GM18498 (cell line): ENCODE measurements around the gene EIF5A.

ENCODE experiments used
- ATAC-seq: cut with Tn5 transposase; IDR thresholded peaks from one replicate; pipeline ENCODE4 v1.9.1; 2021; ENCODE audit warnings: mild to moderate bottlenecking, moderate library complexity; ENCODE audit not compliant: unreplicated experiment

The EIF5A gene

GRCh38 chr17:7306911-7307685, at the start of gene EIF5A:
Gene EIF5A (plus strand): TSS chr17:7307628. CDS start chr17:7309636, 2,008 bp downstream.
- ATAC-seq: peak; percentile 78

- ATAC-seq: no peak
Observed at GRCh38 chr17:7258731-7259554, 48.5 kb upstream of the EIF5A start.

DNA sequence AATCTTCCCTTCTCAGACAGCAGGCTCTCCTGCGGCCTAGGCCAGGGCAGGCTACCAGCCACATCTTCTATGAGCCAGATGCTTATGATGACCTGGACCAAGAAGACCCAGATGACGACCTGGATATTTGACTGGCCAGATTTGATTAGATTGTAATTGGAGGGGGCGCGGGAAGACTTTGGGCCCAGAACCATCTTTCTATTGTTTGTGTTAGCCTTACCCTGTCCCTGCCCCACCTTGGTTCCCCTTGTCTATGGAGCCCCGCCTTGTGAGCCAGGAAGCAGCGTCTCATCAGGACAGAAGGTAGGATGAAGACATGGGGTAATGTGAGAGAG, 47.9 kb upstream of the EIF5A start:
- ATAC-seq: no peak

GRCh38 chr17:7260151-7260550, 47.3 kb upstream of the EIF5A start:
- ATAC-seq: no peak

DNA sequence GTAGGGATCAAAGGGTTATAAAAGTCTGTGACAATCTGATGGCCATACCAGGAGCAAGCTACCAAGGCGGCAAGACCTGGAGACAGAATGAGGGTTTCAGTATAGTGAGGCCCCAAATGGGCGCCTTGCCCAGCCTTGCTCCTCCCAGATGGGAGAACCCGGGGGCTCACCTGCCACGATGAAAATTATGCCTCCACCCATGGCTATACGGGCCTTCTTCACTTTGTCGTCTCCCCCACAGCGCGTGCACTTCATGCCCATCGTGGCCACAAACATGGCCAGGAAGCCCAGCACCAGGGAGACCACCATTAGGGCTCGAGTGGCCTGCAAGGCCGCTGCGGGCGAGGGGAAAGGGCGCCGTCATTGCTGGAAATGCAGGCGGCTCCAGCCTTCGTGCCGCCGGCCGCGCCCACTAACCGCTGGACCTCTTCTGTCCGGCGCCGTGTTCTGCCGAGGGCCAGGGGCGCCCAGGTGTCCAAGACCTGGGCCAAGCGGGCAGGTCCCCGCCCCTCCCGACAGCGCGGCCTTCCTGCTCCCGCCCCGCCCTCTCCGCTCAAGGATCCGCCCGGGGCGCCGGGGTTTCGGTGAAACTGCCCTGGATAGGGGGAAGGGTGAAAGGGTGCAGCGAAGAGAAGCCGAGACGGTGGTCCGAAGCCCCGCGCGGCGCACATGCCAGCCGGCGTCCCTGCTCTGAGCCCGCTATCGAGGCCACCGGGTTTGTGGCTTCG, 46.6 kb upstream of the EIF5A start:
- no peak for ATAC-seq

DNA sequence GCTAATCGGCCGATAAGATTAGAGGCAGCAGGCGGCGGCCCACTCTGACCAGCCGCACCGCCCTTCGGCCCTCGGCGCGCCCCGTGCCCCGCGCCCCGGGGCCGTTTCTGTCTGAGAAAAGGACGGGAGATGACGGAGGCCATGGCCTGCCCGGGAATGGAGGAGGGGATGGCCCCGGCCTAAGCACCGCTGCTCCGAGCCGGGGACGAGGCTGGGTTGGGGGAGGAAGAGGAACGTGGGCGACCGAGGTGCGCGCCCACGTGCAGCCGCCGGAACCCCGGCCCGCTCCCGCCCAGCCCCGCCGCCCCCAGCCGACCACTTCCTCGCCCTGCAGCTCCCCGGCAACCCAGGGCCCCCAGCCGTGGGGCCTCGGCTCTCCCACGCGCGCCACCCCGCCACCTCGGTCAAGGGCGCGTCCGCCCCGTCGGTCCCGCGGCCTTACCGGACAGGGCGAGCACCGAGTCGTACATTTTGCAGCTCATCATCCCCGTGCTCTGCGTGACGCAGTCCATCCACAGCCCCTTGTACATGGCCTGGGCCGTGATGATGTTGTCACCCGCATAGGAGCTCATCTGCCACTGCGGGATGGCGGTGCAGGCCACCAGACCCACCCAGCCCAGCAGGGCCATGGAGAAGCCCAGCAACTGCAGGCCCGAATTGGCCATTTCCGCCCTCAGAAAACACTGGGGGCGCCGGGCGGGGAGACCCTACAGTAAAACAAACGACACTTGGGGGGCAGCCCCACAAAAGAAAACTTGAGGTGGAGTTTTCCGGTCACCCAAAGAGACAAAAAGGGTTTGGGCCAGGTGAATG, 45.8 kb upstream of the EIF5A start:
- no peak for ATAC-seq

- no peak for ATAC-seq
Observed at GRCh38 chr17:7262192-7262934, 45.1 kb upstream of the EIF5A start, which contains the start of gene CLDN7. Gene CLDN7 (minus strand): TSS chr17:7262478. CDS start chr17:7262043, 435 bp downstream.

- ATAC-seq: no peak
Observed at GRCh38 chr17:7262935-7263800, 44.3 kb upstream of the EIF5A start.

GRCh38 chr17:7263801-7264078, 43.7 kb upstream of the EIF5A start:
- no peak for ATAC-seq

GRCh38 chr17:7266784-7267183, 40.6 kb upstream of the EIF5A start:
- no peak for ATAC-seq

GRCh38 chr17:7279448-7279847, 28.0 kb upstream of the EIF5A start:
- no peak for ATAC-seq

GRCh38 chr17:7280519-7281073, 26.8 kb upstream of the EIF5A start:
- peak; percentile 72 for ATAC-seq

DNA sequence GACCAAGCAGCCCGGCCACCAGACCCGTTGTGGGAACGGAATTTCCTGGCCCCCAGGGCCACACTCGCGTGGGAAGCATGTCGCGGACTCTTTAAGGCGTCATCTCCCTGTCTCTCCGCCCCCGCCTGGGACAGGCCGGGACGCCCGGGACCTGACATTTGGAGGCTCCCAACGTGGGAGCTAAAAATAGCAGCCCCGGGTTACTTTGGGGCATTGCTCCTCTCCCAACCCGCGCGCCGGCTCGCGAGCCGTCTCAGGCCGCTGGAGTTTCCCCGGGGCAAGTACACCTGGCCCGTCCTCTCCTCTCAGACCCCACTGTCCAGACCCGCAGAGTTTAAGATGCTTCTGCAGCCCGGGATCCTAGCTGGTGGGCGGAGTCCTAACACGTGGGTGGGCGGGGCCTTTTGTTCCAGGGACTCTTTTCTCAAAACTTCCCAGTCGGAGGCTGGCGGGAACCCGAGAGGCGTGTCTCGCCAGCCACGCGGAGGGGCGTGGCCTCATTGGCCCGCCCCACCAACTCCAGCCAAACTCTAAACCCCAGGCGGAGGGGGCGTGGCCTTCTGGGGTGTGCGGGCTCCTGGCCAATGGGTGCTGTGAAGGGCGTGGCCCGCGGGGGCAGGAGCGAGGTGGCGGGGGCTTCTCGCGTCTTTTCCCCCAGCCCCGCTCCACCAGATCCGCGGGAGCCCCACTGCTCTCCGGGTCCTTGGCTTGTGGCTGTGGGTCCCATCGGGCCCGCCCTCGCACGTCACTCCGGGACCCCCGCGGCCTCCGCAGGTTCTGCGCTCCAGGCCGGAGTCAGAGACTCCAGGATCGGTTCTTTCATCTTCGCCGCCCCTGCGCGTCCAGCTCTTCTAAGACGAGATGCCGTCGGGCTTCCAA, 26.1 kb upstream of the EIF5A start, which contains the start of gene SLC2A4:
TSS of gene SLC2A4 (plus strand) at position 645 of the 879 bp plus-strand sequence. CDS start at position 862, 217 bp downstream.
- peak; percentile 46 for ATAC-seq

DNA sequence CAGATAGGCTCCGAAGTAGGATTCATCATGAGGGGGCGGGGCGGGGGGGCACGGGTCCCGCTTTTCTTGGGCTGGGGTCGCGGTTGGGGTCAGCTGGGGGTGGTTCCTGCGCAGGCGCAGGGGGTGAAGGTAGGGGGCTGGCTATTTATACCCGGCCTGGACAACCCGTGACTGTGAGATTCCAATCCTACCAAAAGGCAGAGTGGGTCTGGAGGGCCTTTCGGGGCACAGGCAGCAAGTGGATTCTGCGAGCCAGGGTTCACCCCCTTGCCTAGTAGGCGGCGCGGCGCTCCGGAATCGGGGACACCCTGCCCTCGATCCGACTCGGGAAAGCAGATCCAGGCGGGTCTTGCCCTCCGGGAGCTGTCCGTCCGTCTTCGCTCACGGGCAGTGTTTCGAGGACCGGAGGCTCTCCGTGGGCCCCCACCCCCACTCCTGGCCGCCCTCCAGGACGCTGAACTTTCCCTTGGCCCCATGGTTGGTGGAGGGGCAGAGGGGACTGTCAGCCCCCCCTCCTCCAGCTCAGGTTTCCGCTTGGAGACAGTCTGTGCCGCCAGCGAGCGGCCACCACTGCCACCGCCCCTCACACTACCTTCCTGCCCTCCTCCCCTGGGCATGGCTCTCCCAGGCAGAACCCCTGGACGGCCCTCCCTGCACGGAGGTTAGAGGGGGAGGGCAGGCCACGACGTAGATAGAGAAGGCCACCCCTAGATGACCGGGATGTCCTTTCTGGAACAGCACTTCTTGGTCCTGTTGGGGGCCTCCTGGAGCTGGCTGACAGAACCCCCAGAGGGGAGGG, 25.3 kb upstream of the EIF5A start:
- ATAC-seq: no peak

DNA sequence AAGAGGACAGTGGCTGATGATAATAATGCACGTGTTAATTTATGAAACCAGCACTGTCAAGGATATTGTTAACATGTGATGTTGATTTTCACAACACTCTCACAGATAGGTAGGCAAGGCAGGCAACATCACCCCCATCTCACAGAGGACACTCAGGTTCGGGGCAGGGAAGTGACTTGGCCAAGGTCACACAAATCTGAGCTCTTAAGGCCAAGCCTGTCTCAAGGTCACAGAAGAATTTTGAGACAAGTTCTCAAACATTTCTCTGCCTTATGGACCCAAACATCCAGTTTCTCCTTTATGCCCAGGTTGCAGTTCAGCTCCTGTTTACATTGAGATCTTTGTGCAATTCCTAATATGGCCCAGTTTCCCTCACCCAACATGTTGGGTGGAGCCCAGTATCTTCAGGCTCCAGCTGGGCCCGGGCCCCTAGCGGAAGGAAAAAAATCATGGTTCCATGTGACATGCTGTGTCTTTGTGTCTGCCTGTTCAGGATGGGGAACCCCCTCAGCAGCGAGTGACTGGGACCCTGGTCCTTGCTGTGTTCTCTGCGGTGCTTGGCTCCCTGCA, 24.6 kb upstream of the EIF5A start:
- ATAC-seq: no peak

DNA sequence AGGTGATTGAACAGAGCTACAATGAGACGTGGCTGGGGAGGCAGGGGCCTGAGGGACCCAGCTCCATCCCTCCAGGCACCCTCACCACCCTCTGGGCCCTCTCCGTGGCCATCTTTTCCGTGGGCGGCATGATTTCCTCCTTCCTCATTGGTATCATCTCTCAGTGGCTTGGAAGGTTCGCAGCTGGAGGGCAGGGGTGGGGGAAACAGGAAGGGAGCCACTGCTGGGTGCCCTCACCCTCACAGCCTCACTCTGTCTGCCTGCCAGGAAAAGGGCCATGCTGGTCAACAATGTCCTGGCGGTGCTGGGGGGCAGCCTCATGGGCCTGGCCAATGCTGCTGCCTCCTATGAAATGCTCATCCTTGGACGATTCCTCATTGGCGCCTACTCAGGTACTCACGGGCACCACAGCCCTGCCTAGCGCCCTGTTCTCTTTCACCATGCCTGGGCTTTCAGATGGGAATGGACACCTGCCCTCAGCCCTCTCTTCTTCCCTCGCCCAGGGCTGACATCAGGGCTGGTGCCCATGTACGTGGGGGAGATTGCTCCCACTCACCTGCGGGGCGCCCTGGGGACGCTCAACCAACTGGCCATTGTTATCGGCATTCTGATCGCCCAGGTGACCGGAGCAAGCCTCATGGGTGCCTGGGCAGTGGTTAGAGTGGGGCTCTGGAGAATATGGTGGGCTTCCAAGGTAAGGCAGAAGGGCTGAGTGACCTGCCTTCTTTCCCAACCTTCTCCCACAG, 23.8 kb upstream of the EIF5A start:
- no peak for ATAC-seq
